Liver (tissue), 9 donors: ENCODE data around the gene VAC14. TPM values are rescaled to one million over a fixed set of nuclear protein-coding genes. Genes with fewer than 3 reads are reported as not detected.

Experiments used
- DNase-seq: peaks from one replicate; pipeline ENCODE4 v3.0.0-alpha.2; 2017; ENCODE audit warnings: low spot score
- H3K27ac ChIP-seq, 2 donors: one replicate each; pipeline ENCODE4 v1.7.0; 2013; ENCODE audit warnings: inconsistent platforms in 2 of 2, low read length in 2 of 2, control low read depth in 1 of 2, low read depth in 1 of 2, mild to moderate bottlenecking in 1 of 2
- H3K27me3 ChIP-seq, 4 donors: one replicate each; pipeline versions ENCODE4 v1.6.1 to v1.7.0; 2013; ENCODE audit warnings: low read length in 3 of 4, inconsistent platforms in 1 of 4, mild to moderate bottlenecking in 1 of 4, moderate library complexity in 1 of 4; ENCODE audit not compliant: control insufficient read depth in 4 of 4, insufficient read depth in 4 of 4
- H3K36me3 ChIP-seq, 4 donors: one replicate each; pipeline versions ENCODE4 v1.6.1 to v1.7.0; 2013; ENCODE audit warnings: low read length in 3 of 4, mild to moderate bottlenecking in 3 of 4, low read depth in 1 of 4, moderate library complexity in 1 of 4; ENCODE audit not compliant: control insufficient read depth in 4 of 4, insufficient read depth in 3 of 4
- H3K4me1 ChIP-seq, 4 donors: one replicate each; pipeline versions ENCODE4 v1.6.1 to v1.7.0; 2013; ENCODE audit warnings: low read length in 3 of 4, mild to moderate bottlenecking in 3 of 4, moderate library complexity in 1 of 4; ENCODE audit not compliant: control insufficient read depth in 4 of 4, insufficient read depth in 4 of 4
- H3K4me3 ChIP-seq, 3 donors: one replicate each; pipeline versions ENCODE4 v1.6.1 to v1.7.0; 2013; ENCODE audit warnings: low read length in 3 of 3, control low read depth in 1 of 3, low read depth in 1 of 3, mild to moderate bottlenecking in 1 of 3
- H3K9ac ChIP-seq, 2 donors: one replicate each; pipeline ENCODE4 v1.7.0; 2013; ENCODE audit warnings: low read length in 2 of 2, mild to moderate bottlenecking in 2 of 2, moderate library complexity in 2 of 2, control low read depth in 1 of 2, low read depth in 1 of 2
- H3K9me3 ChIP-seq, 4 donors: one replicate each; pipeline versions ENCODE4 v1.6.1 to v1.7.0; 2013; ENCODE audit warnings: low read length in 3 of 4; ENCODE audit not compliant: control insufficient read depth in 4 of 4
- EGR1 ChIP-seq, 2 donors: IDR thresholded peaks; 2 replicates each; pipeline ENCODE4 v1.6.1; 2016 to 2018; ENCODE audit warnings: antibody characterized with exemption in 2 of 2, low read depth in 2 of 2
- FOXA1 ChIP-seq: IDR thresholded peaks from 2 replicates; pipeline ENCODE4 v1.6.1; 2016; ENCODE audit warnings: antibody characterized with exemption
- GABPA ChIP-seq, 2 donors: IDR thresholded peaks in 1 of 2; conservative IDR thresholded peaks in 1 of 2; 2 replicates each; pipeline ENCODE4 v1.6.1; 2016; ENCODE audit warnings: antibody characterized with exemption in 2 of 2, mild to moderate bottlenecking in 1 of 2, moderate library complexity in 1 of 2
- HNF4A ChIP-seq, 2 donors: conservative IDR thresholded peaks; 2 replicates each; pipeline ENCODE4 v1.6.1; 2016; ENCODE audit warnings: antibody characterized with exemption in 2 of 2, mild to moderate bottlenecking in 2 of 2
- HNF4G ChIP-seq: IDR thresholded peaks from 2 replicates; pipeline ENCODE4 v1.6.1; 2016; ENCODE audit warnings: antibody characterized with exemption
- JUND ChIP-seq, 2 donors: IDR thresholded peaks; 2 replicates each; pipeline ENCODE4 v1.6.1; 2016; ENCODE audit warnings: antibody characterized with exemption in 2 of 2
- NR2F2 ChIP-seq: IDR thresholded peaks from 2 replicates; pipeline ENCODE4 v1.6.1; 2016; ENCODE audit warnings: antibody characterized with exemption
- RXRA ChIP-seq, 2 donors: IDR thresholded peaks; 2 replicates each; pipeline ENCODE4 v1.6.1; 2017 to 2018; ENCODE audit warnings: antibody characterized with exemption in 2 of 2, mild to moderate bottlenecking in 1 of 2
- SP1 ChIP-seq: IDR thresholded peaks from 2 replicates; pipeline ENCODE4 v1.6.1; 2018; ENCODE audit warnings: antibody characterized with exemption, mild to moderate bottlenecking
- TAF1 ChIP-seq: conservative IDR thresholded peaks from 2 replicates; pipeline ENCODE4 v1.6.1; 2016; ENCODE audit warnings: antibody characterized with exemption, mild to moderate bottlenecking
- YY1 ChIP-seq: IDR thresholded peaks from 2 replicates; pipeline ENCODE4 v1.6.1; 2016; ENCODE audit warnings: antibody characterized with exemption, mild to moderate bottlenecking
- WGBS: extraction: QIAGEN DNeasy Blood & Tissue Kit; methylation state at CpG from one replicate; pipeline ENCODE4 v1.1.7; 2013; 5-methylcytosine and 5-hydroxymethylcytosine counted together
- polyA plus RNA-seq, 2 donors: library from polyadenylated mRNA; stranded (reverse) in 1 of 2; unstranded in 1 of 2; fragments of 200-250 nt in 1 of 2; fragments of >200 nt in 1 of 2; fragmentation: Nextera tagmentation in 1 of 2; extraction: Ambion mirVana in 1 of 2; gene quantifications; one replicate each; pipeline versions ENCODE4 v1.2.1 to v1.2.3, GENCODE V29; 2013 to 2015
- total RNA-seq, 2 donors: library from RNA; depleted of rRNA; stranded (reverse); fragments of >200 nt; gene quantifications; one replicate each; pipeline ENCODE4 v1.2.3, GENCODE V29; 2014
- TF ChIP-seq, protein P1 (sequence below): IDR thresholded peaks from 2 replicates; pipeline ENCODE4 v1.6.1; 2016; ENCODE audit warnings: antibody characterized with exemption, mild to moderate bottlenecking
- TF ChIP-seq, protein P2 (sequence below): IDR thresholded peaks from 2 replicates; pipeline ENCODE4 v1.6.1; 2016; ENCODE audit warnings: antibody characterized with exemption
- TF ChIP-seq, protein P3 (sequence below): fragments of 150-350 bp; IDR thresholded peaks from 2 replicates; pipeline ENCODE4 v1.5.1; 2017; ENCODE audit warnings: improper control_type of control experiment, low read depth, low read length; ENCODE audit not compliant: missing input control
- TF ChIP-seq, protein P4 (sequence below): IDR thresholded peaks from 2 replicates; pipeline ENCODE4 v1.6.1; 2016; ENCODE audit warnings: antibody characterized with exemption
- donor health status: healthy.
- donor health status: healthy.
- donor health status: healthy.
- donor health status: healthy.
- donor health status: healthy.

VAC14 gene
- total and polyA plus RNA-seq, 4 donors, result 16.7 to 29.8 (median 20.5) TPM

DNA sequence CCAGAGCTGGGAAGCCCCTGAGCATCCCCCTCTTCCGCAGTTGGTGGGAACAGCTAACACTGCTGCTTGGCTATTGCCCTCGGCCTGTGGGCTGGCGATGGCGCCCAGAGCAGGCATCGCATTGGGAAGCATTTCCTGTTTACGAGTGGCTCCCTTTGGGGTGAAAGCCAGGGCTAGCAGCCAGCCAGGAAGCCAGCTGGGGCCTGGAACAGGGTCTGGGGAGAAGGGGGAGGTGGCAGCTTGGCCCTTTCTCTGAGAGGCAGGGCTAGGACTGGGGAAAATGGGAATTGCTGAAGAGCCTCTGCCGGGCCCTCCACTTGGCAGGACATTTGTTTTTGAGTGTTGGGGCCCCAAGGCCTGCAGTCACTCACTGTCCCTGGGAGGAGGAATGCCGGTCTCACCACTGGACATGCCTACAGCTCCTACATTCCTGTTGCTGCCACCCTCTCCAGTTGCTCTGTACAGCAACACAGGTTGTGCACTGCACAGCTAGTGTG, 112.7 kb downstream of the VAC14 start:
- H3K27ac ChIP-seq, result peak overlapping the region; percentile 44 to 56
- 65% methylated on average over 8 of the region's 8 CpGs for WGBS
- no peaks in the 10 kb centered on the region for H3K27me3 ChIP-seq
- DNase-seq, result no peak
- peaks cover 7 to 41% (median 13%) of the 10 kb centered on the region in 4 donors for H3K4me1 ChIP-seq
- no peaks in the 10 kb centered on the region for H3K9me3 ChIP-seq
- H3K4me3 ChIP-seq, result no peak overlapping the region
- TF ChIP-seq SP1 (peak; percentile 27), NR2F2 (peak; percentile 68), FOXA1 (no peak), HNF4G (no peak), YY1 (no peak), TAF1 (no peak), RXRA (IDR thresholded peaks at IDR 0.05) (peak; percentile 10 to 13), HNF4A (conservative IDR thresholded peaks at IDR 0.05) (no peak)
- TF ChIP-seq, protein P1, sequence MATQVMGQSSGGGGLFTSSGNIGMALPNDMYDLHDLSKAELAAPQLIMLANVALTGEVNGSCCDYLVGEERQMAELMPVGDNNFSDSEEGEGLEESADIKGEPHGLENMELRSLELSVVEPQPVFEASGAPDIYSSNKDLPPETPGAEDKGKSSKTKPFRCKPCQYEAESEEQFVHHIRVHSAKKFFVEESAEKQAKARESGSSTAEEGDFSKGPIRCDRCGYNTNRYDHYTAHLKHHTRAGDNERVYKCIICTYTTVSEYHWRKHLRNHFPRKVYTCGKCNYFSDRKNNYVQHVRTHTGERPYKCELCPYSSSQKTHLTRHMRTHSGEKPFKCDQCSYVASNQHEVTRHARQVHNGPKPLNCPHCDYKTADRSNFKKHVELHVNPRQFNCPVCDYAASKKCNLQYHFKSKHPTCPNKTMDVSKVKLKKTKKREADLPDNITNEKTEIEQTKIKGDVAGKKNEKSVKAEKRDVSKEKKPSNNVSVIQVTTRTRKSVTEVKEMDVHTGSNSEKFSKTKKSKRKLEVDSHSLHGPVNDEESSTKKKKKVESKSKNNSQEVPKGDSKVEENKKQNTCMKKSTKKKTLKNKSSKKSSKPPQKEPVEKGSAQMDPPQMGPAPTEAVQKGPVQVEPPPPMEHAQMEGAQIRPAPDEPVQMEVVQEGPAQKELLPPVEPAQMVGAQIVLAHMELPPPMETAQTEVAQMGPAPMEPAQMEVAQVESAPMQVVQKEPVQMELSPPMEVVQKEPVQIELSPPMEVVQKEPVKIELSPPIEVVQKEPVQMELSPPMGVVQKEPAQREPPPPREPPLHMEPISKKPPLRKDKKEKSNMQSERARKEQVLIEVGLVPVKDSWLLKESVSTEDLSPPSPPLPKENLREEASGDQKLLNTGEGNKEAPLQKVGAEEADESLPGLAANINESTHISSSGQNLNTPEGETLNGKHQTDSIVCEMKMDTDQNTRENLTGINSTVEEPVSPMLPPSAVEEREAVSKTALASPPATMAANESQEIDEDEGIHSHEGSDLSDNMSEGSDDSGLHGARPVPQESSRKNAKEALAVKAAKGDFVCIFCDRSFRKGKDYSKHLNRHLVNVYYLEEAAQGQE, result no peak
- TF ChIP-seq, protein P2, sequence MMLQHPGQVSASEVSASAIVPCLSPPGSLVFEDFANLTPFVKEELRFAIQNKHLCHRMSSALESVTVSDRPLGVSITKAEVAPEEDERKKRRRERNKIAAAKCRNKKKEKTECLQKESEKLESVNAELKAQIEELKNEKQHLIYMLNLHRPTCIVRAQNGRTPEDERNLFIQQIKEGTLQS, result no peak
- TF ChIP-seq, protein P3, sequence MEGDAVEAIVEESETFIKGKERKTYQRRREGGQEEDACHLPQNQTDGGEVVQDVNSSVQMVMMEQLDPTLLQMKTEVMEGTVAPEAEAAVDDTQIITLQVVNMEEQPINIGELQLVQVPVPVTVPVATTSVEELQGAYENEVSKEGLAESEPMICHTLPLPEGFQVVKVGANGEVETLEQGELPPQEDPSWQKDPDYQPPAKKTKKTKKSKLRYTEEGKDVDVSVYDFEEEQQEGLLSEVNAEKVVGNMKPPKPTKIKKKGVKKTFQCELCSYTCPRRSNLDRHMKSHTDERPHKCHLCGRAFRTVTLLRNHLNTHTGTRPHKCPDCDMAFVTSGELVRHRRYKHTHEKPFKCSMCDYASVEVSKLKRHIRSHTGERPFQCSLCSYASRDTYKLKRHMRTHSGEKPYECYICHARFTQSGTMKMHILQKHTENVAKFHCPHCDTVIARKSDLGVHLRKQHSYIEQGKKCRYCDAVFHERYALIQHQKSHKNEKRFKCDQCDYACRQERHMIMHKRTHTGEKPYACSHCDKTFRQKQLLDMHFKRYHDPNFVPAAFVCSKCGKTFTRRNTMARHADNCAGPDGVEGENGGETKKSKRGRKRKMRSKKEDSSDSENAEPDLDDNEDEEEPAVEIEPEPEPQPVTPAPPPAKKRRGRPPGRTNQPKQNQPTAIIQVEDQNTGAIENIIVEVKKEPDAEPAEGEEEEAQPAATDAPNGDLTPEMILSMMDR, result no peak
- no peak overlapping the region for H3K9ac ChIP-seq
- H3K36me3 ChIP-seq, result no peaks in the 10 kb centered on the region

DNA sequence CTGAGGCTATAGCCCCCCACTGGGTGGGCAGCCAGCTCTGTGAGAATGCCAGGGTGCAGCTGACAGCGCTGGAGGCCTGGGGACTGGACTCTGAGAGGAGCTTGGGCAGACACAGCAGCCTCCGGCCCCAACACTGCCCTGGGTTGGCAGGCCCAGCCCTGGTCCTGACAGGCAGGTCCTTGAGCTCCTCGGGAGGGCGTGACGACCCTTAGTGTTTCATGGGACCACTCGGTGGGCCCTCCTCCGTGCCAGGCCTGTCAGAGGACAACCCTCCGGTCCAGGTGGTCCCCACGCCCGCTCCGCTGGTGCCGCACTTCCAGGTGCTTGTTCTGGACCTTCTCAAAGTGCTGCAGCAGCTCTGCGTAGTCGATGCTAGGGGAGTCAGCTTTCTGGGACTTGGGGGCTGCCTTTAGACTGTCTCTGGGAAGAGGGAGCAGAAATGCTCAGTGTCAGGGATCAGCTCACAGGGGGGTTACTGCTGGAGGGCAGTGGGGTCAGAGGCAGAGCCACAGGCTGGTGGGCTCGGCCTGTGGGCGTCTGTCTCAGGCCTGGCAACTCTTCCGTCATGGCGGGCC, 113.2 kb downstream of the VAC14 start:
- Histone ChIP-seq H3K36me3 (no peaks in the 10 kb centered on the region), H3K27ac (peak overlapping the region; percentile 44 to 56), H3K9me3 (no peaks in the 10 kb centered on the region), H3K4me3 (no peak overlapping the region), H3K9ac (no peak overlapping the region), H3K4me1 (peaks cover 11 to 46% (median 15%) of the 10 kb centered on the region in 4 donors), H3K27me3 (no peaks in the 10 kb centered on the region)
- TF ChIP-seq, protein P1, result no peak
- TF ChIP-seq JUND (IDR thresholded peaks at IDR 0.05) (no peak), SP1 (no peak), EGR1 (IDR thresholded peaks at IDR 0.05; ENCODE audit: low read depth in 2 of 2) (no peak), YY1 (no peak), TAF1 (no peak), HNF4A (conservative IDR thresholded peaks at IDR 0.05) (no peak), GABPA (IDR thresholded peaks at IDR 0.05 in 1 of 2, conservative IDR thresholded peaks at IDR 0.05 in 1 of 2) (no peak)
- TF ChIP-seq, protein P2, result no peak
- TF ChIP-seq, protein P4, sequence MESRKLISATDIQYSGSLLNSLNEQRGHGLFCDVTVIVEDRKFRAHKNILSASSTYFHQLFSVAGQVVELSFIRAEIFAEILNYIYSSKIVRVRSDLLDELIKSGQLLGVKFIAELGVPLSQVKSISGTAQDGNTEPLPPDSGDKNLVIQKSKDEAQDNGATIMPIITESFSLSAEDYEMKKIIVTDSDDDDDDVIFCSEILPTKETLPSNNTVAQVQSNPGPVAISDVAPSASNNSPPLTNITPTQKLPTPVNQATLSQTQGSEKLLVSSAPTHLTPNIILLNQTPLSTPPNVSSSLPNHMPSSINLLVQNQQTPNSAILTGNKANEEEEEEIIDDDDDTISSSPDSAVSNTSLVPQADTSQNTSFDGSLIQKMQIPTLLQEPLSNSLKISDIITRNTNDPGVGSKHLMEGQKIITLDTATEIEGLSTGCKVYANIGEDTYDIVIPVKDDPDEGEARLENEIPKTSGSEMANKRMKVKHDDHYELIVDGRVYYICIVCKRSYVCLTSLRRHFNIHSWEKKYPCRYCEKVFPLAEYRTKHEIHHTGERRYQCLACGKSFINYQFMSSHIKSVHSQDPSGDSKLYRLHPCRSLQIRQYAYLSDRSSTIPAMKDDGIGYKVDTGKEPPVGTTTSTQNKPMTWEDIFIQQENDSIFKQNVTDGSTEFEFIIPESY, result no peak
- no peak for DNase-seq
- WGBS, result 88% methylated on average over 18 of the region's 18 CpGs
